ENCODE measurements around the gene PEX7.

DNA sequence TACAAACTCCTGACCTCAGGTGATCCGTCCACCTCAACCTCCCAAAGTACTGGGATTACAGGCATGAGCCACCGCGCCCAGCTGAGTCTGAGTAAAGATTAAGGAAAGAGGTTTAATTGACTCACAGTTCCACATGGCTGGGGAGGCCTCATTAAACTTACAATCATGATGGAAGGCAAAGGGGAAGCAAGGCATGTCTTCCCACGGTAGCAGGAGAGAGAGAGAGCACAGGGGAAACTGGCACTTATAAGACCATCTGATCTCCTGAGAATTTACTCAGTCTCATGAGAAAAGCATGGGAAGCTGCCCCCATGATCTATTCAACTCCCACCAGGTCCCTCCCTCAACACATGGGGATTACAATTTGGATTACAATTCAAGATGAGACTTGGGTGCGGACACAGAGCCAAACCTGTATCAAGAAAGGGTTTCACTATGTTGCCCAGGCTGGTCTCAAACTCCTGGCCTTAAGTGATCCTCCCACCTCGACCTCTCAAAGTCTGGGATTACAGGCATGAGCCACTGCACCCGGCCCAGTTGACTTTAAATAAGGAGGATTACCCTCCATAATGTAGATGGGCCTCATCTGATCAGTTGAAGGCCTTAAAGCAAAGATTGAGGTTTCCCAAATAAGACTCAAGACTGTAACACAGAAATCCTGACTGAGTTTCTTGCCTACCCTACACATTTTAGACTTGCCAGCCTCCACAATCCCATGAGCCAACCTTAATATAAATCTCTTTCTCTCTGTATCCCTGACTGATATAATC lies 13.1 kb upstream of the PEX7 start:
- TF ChIP-seq POLR2AphosphoS5 (IDR thresholded peaks at IDR 0.05; ENCODE audit: borderline replicate concordance, low read depth, low read length) (no peak), EZH2 (IDR thresholded peaks at IDR 0.05) (no peak)

All from SK-N-MC (cell line).